Measurements from ENCODE around the gene PKIG. TPM values are rescaled to one million over a fixed set of nuclear protein-coding genes. Genes with fewer than 3 reads are reported as not detected.
A peak's percentile ranks its signal among the peaks of the same experiment; 100 is the strongest.
"Not testable (repeated sequence)": the region's sequence is repeated elsewhere in the genome, so short reads cannot be mapped to it uniquely, and the experiment has no call there.

PKIG gene
- total RNA-seq, 1 donor from 2014 or later = 8.4 TPM

DNA sequence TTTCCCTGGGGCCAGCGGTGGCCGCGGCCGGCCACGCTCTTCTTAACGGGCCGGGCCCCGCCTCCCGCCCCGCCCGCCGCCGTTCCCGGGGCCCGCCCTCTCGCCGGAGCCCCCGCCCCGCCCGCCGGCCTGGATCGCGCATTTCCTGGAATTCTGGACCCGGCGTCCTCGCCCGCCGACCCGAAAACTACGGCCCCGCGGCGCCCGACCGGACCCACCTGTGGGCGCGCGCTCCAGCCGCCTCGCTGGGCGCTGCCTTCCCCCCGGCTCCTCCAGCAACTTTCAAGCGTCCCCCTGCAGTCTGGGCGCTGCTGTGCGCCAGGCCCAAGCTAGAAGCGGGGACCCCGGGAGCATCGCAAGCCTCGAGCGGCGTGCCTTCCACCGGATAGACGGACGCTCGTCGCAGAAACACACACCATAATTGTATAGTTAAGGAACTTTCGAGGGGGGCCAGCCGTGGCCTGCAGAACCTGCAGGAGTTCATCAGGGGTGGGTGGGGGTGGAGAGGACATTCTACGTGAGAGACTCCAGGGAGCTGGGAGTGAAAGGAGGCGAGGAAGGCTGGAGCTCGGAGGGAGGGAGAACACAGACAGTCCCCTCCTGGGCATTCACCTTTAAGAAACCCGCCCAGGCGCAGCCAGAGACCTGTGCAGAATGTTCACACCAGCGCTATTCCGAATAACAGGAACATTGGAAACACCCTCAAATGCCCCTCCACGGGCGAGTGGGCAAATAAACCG, 69.5 kb downstream of the PKIG start, which contains the start of gene ADA:
Gene ADA, minus strand, starts transcription at position 16 of the 740 bp plus-strand sequence. CDS start 92 bp downstream, outside the sequence.
- Histone ChIP-seq H3K27me3 (ENCODE audit: control insufficient read depth, insufficient read depth, low read length) (no peaks in the 10 kb centered on the region), H3K36me3 (ENCODE audit: control insufficient read depth, insufficient read depth, low read length) (no peaks in the 10 kb centered on the region), H3K4me3 (ENCODE audit: low read depth, low read length) (peak within 1 kb of the TSS; percentile 71)
- FAIRE-seq (no peak), DNase-seq (ENCODE audit: low read depth) (peak; percentile 54)
- TF ChIP-seq, protein P1, sequence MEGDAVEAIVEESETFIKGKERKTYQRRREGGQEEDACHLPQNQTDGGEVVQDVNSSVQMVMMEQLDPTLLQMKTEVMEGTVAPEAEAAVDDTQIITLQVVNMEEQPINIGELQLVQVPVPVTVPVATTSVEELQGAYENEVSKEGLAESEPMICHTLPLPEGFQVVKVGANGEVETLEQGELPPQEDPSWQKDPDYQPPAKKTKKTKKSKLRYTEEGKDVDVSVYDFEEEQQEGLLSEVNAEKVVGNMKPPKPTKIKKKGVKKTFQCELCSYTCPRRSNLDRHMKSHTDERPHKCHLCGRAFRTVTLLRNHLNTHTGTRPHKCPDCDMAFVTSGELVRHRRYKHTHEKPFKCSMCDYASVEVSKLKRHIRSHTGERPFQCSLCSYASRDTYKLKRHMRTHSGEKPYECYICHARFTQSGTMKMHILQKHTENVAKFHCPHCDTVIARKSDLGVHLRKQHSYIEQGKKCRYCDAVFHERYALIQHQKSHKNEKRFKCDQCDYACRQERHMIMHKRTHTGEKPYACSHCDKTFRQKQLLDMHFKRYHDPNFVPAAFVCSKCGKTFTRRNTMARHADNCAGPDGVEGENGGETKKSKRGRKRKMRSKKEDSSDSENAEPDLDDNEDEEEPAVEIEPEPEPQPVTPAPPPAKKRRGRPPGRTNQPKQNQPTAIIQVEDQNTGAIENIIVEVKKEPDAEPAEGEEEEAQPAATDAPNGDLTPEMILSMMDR (IDR thresholded peaks at IDR 0.05; ENCODE audit: insufficient read depth, low read length, severe bottlenecking) = peak; percentile 2

DNA sequence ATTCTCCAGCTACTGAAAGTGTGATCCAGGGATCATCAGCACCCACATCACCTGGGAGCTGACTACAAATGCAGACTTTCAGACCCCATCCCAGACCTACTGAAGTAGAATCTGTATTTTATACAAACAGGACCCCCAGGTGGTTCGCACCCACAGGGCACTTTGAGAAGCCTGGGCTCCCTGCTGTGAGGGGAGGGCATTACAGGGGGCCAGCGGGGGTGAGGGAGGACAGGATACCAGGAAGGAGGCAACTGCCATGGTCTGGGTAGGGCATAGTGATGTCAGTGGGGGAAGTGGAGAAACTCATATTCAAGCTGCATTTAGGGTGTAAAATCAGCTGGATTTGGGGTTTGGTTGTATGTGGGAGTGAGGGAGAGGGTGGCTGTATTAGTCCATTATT, 71.2 kb downstream of the PKIG start:
- H3K27me3 ChIP-seq (ENCODE audit: control insufficient read depth, insufficient read depth, low read length) = no peaks in the 10 kb centered on the region
- no peak overlapping the region for H3K4me3 ChIP-seq (ENCODE audit: low read depth, low read length)
- no peak for DNase-seq (ENCODE audit: low read depth)
- TF ChIP-seq, protein P1 (IDR thresholded peaks at IDR 0.05; ENCODE audit: insufficient read depth, low read length, severe bottlenecking) = no peak
- no peak for FAIRE-seq
- no peaks in the 10 kb centered on the region for H3K36me3 ChIP-seq (ENCODE audit: control insufficient read depth, insufficient read depth, low read length)

DNA sequence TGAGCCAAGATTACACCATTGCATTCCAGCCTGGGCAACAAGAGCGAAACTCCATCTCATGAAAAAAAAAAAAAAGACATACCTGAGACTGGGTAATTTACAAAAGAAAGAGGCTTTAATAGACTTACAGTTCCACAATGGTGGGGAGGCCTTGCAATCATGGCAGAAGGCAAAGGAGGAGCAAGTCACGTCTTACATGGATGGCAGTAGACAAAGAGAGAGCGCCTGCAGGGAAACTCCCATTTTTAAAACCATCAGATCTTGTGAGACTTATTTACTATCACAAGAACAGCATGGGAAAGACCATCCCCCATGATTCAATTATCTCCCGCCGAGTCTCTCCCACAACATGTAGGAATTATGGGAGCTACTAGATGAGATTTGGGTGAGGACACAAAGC, 71.8 kb downstream of the PKIG start:
- DNase-seq (ENCODE audit: low read depth); H3K36me3 ChIP-seq (ENCODE audit: control insufficient read depth, insufficient read depth, low read length); H3K4me3 ChIP-seq (ENCODE audit: low read depth, low read length); H3K27me3 ChIP-seq (ENCODE audit: control insufficient read depth, insufficient read depth, low read length); FAIRE-seq: not testable (repeated sequence)

DNA sequence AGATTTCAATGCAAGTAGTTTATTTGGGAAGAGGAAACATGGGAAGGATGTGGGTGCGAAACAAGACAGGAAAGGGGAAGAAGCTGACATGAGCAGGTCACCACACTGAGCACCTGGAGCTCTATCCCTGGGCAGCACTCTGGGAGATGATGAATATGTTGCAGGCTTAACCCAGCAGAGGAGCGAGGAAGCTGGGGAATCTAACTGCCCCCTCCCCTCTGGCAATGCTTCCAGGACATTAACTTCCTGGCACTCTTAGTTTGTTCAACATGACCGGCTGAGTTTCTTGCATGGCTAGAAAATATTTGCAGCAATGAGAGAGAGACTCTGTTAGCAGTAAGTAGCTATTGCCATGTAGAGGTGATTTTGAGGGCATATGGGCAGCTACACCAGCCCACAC, 74.1 kb downstream of the PKIG start:
- no peak overlapping the region for H3K4me3 ChIP-seq (ENCODE audit: low read depth, low read length)
- no peaks in the 10 kb centered on the region for H3K27me3 ChIP-seq (ENCODE audit: control insufficient read depth, insufficient read depth, low read length)
- DNase-seq (ENCODE audit: low read depth) (no peak), FAIRE-seq (no peak)
- TF ChIP-seq, protein P1 (IDR thresholded peaks at IDR 0.05; ENCODE audit: insufficient read depth, low read length, severe bottlenecking) = no peak
- no peaks in the 10 kb centered on the region for H3K36me3 ChIP-seq (ENCODE audit: control insufficient read depth, insufficient read depth, low read length)

DNA sequence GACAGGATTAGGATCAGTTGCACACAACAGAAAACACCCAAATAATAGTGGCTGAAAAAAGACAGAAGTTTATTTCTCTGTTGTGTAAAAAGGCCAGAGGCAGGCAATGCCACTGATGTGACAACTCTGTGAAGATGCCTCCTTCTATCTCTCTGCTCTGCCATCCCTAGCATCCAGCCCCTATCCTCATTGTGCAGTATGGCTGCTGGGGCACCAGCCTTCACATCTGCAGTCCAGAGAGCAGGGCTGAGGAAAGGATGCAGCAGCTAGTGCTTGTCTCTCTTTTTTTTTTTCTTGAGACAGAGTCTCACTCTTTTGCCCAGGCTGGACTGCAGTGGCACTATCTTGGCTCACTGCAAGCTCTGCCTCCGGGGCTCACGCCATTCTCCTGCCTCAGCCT, 75.5 kb downstream of the PKIG start:
- H3K36me3 ChIP-seq (ENCODE audit: control insufficient read depth, insufficient read depth, low read length) = no peaks in the 10 kb centered on the region
- TF ChIP-seq, protein P1 (IDR thresholded peaks at IDR 0.05; ENCODE audit: insufficient read depth, low read length, severe bottlenecking) = no peak
- H3K4me3 ChIP-seq (ENCODE audit: low read depth, low read length) = no peak overlapping the region
- FAIRE-seq (no peak), DNase-seq (ENCODE audit: low read depth) (no peak)
- no peaks in the 10 kb centered on the region for H3K27me3 ChIP-seq (ENCODE audit: control insufficient read depth, insufficient read depth, low read length)

DNA sequence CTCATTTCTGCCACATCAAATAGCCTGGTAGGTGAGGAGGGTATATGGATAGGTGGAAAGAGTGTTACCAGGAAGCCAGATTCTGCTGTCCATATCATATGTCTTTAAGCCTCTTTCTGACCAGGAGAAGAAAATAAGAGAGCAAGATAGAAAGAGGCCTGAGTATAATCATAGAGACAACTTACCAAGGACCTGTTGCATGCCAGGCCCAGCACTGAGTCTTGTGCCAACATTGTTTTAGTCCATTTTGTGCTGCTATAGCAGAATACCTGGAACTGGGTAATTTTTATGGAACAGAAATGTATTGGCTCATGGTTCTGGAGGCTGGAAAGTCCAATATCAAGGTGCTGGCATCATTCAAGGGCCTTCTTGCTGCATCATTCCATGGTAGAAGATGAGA, 76.4 kb downstream of the PKIG start:
- no peak for DNase-seq (ENCODE audit: low read depth)
- TF ChIP-seq, protein P1 (IDR thresholded peaks at IDR 0.05; ENCODE audit: insufficient read depth, low read length, severe bottlenecking) = no peak
- FAIRE-seq = no peak
- Histone ChIP-seq H3K36me3 (ENCODE audit: control insufficient read depth, insufficient read depth, low read length) (no peaks in the 10 kb centered on the region), H3K4me3 (ENCODE audit: low read depth, low read length) (no peak overlapping the region), H3K27me3 (ENCODE audit: control insufficient read depth, insufficient read depth, low read length) (no peaks in the 10 kb centered on the region)

Data from bronchial epithelial cell (primary cell).